ENCODE results near the gene RASA1.

RASA1 gene

GRCh38 chr5:87307796-87308423 lies 40.2 kb downstream of the RASA1 start:
- no peak for TF ChIP-seq ZNF274 (IDR thresholded peaks at IDR 0.05; ENCODE audit: low read depth, low read length)
- no peak overlapping the region for H3K4me3 ChIP-seq (ENCODE audit: low read length)

- TF ChIP-seq ZNF274 (IDR thresholded peaks at IDR 0.05; ENCODE audit: low read depth, low read length), result no peak
- no peak overlapping the region for H3K4me3 ChIP-seq (ENCODE audit: low read length)
Measured at GRCh38 chr5:87311405-87312279, 44.0 kb downstream of the RASA1 start.

GRCh38 chr5:87313216-87313615 lies 45.5 kb downstream of the RASA1 start:
- TF ChIP-seq ZNF274 (IDR thresholded peaks at IDR 0.05; ENCODE audit: low read depth, low read length), result no peak
- H3K4me3 ChIP-seq (ENCODE audit: low read length), result no peak overlapping the region

GRCh38 chr5:87319469-87319868 lies 51.8 kb downstream of the RASA1 start:
- no peak overlapping the region for H3K4me3 ChIP-seq (ENCODE audit: low read length)
- TF ChIP-seq ZNF274 (IDR thresholded peaks at IDR 0.05; ENCODE audit: low read depth, low read length), result no peak

GRCh38 chr5:87321605-87322004 lies 53.9 kb downstream of the RASA1 start:
- H3K4me3 ChIP-seq (ENCODE audit: low read length), result no peak overlapping the region
- TF ChIP-seq ZNF274 (IDR thresholded peaks at IDR 0.05; ENCODE audit: low read depth, low read length), result no peak

- H3K4me3 ChIP-seq (ENCODE audit: low read length), result no peak overlapping the region
- no peak for TF ChIP-seq ZNF274 (IDR thresholded peaks at IDR 0.05; ENCODE audit: low read depth, low read length)
Measured at GRCh38 chr5:87322381-87322780, 54.7 kb downstream of the RASA1 start.

- H3K4me3 ChIP-seq (ENCODE audit: low read length), result no peak overlapping the region
- no peak for TF ChIP-seq ZNF274 (IDR thresholded peaks at IDR 0.05; ENCODE audit: low read depth, low read length)
Measured at GRCh38 chr5:87327998-87328397, 60.3 kb downstream of the RASA1 start.

- no peak for TF ChIP-seq ZNF274 (IDR thresholded peaks at IDR 0.05; ENCODE audit: low read depth, low read length)
- H3K4me3 ChIP-seq (ENCODE audit: low read length), result no peak overlapping the region
Measured at GRCh38 chr5:87329114-87329513, 61.4 kb downstream of the RASA1 start.

- H3K4me3 ChIP-seq (ENCODE audit: low read length), result no peak overlapping the region
- TF ChIP-seq ZNF274 (IDR thresholded peaks at IDR 0.05; ENCODE audit: low read depth, low read length), result no peak
Measured at GRCh38 chr5:87339986-87340385, 72.3 kb downstream of the RASA1 start.

- H3K4me3 ChIP-seq (ENCODE audit: low read length), result no peak overlapping the region
- TF ChIP-seq ZNF274 (IDR thresholded peaks at IDR 0.05; ENCODE audit: low read depth, low read length), result no peak
Measured at GRCh38 chr5:87340716-87341115, 73.0 kb downstream of the RASA1 start.

- TF ChIP-seq ZNF274 (IDR thresholded peaks at IDR 0.05; ENCODE audit: low read depth, low read length), result no peak
- H3K4me3 ChIP-seq (ENCODE audit: low read length), result no peak overlapping the region
Measured at GRCh38 chr5:87347272-87347671, 79.6 kb downstream of the RASA1 start.

- no peak overlapping the region for H3K4me3 ChIP-seq (ENCODE audit: low read length)
- TF ChIP-seq ZNF274 (IDR thresholded peaks at IDR 0.05; ENCODE audit: low read depth, low read length), result no peak
Measured at GRCh38 chr5:87347841-87348240, 80.2 kb downstream of the RASA1 start.

GRCh38 chr5:87354496-87354895 lies 86.8 kb downstream of the RASA1 start:
- no peak overlapping the region for H3K4me3 ChIP-seq (ENCODE audit: low read length)
- no peak for TF ChIP-seq ZNF274 (IDR thresholded peaks at IDR 0.05; ENCODE audit: low read depth, low read length)

- no peak overlapping the region for H3K4me3 ChIP-seq (ENCODE audit: low read length)
- no peak for TF ChIP-seq ZNF274 (IDR thresholded peaks at IDR 0.05; ENCODE audit: low read depth, low read length)
Measured at GRCh38 chr5:87359106-87359505, 91.4 kb downstream of the RASA1 start.

- no peak for TF ChIP-seq ZNF274 (IDR thresholded peaks at IDR 0.05; ENCODE audit: low read depth, low read length)
- H3K4me3 ChIP-seq (ENCODE audit: low read length), result no peak overlapping the region
Measured at GRCh38 chr5:87360132-87360531, 92.4 kb downstream of the RASA1 start.

Measured in GM08714 (cell line).